ENCODE results near the gene RECQL. TPM values are rescaled to one million over a fixed set of nuclear protein-coding genes. Genes with fewer than 3 reads are reported as not detected.

The RECQL gene
- polyA plus RNA-seq, 1 of the 3 experiments (the other 2 are of a cell fraction): 14.6 TPM

GRCh38 chr12:21528953-21529352 lies 27.5 kb upstream of the RECQL start:
- 68% methylated on average over 5 of the region's 5 CpGs for WGBS (ENCODE audit: low lambda C conversion rate)
- TF ChIP-seq RAD21 (IDR thresholded peaks at IDR 0.05; ENCODE audit: low read length): no peak
- no peak for TF ChIP-seq SMC3 (IDR thresholded peaks at IDR 0.05; ENCODE audit: low read depth, low read length)
- no peak for TF ChIP-seq TAF1 (IDR thresholded peaks at IDR 0.05; ENCODE audit: borderline replicate concordance, low read depth, low read length)
- TF ChIP-seq RXRA (IDR thresholded peaks at IDR 0.05; ENCODE audit: borderline replicate concordance, low read depth): no peak
- no peak for TF ChIP-seq MXI1 (IDR thresholded peaks at IDR 0.05; ENCODE audit: low read depth, low read length)
- no peak for TF ChIP-seq SIN3A (IDR thresholded peaks at IDR 0.05; ENCODE audit: borderline replicate concordance, low read depth, low read length)
- TF ChIP-seq PBX3 (IDR thresholded peaks at IDR 0.05): no peak
- TF ChIP-seq EP300 (IDR thresholded peaks at IDR 0.05; ENCODE audit: borderline replicate concordance in 1 of 2, low read depth in 1 of 2, low read length in 1 of 2): no peak
- no peak for TF ChIP-seq TCF12 (IDR thresholded peaks at IDR 0.05)
- TF ChIP-seq IRF3 (IDR thresholded peaks at IDR 0.05; ENCODE audit: low read depth, low read length): no peak
- no peak for TF ChIP-seq USF2 (IDR thresholded peaks at IDR 0.05; ENCODE audit: borderline replicate concordance, low read depth, low read length)
- TF ChIP-seq, protein P1, sequence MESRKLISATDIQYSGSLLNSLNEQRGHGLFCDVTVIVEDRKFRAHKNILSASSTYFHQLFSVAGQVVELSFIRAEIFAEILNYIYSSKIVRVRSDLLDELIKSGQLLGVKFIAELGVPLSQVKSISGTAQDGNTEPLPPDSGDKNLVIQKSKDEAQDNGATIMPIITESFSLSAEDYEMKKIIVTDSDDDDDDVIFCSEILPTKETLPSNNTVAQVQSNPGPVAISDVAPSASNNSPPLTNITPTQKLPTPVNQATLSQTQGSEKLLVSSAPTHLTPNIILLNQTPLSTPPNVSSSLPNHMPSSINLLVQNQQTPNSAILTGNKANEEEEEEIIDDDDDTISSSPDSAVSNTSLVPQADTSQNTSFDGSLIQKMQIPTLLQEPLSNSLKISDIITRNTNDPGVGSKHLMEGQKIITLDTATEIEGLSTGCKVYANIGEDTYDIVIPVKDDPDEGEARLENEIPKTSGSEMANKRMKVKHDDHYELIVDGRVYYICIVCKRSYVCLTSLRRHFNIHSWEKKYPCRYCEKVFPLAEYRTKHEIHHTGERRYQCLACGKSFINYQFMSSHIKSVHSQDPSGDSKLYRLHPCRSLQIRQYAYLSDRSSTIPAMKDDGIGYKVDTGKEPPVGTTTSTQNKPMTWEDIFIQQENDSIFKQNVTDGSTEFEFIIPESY (IDR thresholded peaks at IDR 0.05; ENCODE audit: borderline replicate concordance, low read depth): no peak
- TF ChIP-seq JUND (IDR thresholded peaks at IDR 0.05): no peak
- no peak for TF ChIP-seq FOXJ3 (CRISPR knock-in tag; IDR thresholded peaks at IDR 0.05)
- TF ChIP-seq FOXM1 (IDR thresholded peaks at IDR 0.05; ENCODE audit: low read depth): no peak
- TF ChIP-seq ELF1 (IDR thresholded peaks at IDR 0.05): no peak
- TF ChIP-seq POLR2AphosphoS5 (IDR thresholded peaks at IDR 0.05; ENCODE audit: low read depth, low read length): no peak
- POLR2A ChIA-PET: no interaction called here
- Histone ChIP-seq H3K27me3 (ENCODE audit: insufficient read depth) (peaks cover 38% of the 10 kb centered on the region; the same call in 1 of the 2 replicates), H2AFZ (ENCODE audit: low read depth) (no peak overlapping the region), H3K9me2 (no peaks in the 10 kb centered on the region), H3K9ac (no peak overlapping the region), H4K20me1 (ENCODE audit: insufficient read depth) (no peaks in the 10 kb centered on the region), H3K9me3 (no peaks in the 10 kb centered on the region), H3K4me1 (ENCODE audit: control insufficient read depth in 1 of 2, insufficient read depth in 2 of 2, low read depth in 1 of 2, low read length in 1 of 2) (peaks cover 3 to 7% of the 10 kb centered on the region in 2 experiments; a peak in 3 of 4 replicates), H3F3A (replicated peaks; ENCODE audit: insufficient read depth) (no peaks in the 10 kb centered on the region), H3K4me2 (no peak overlapping the region), H3K36me3 (replicated peaks in 1 of 2; ENCODE audit: control insufficient read depth in 1 of 2, insufficient read depth in 2 of 2, low read length in 1 of 2) (no peaks in the 10 kb centered on the region), H3K79me2 (ENCODE audit: insufficient read depth) (no peaks in the 10 kb centered on the region), H3K4me3 (ENCODE audit: low read depth in 2 of 2, low read length in 1 of 2) (no peak overlapping the region), H3K27ac (ENCODE audit: low read depth in 2 of 2, low read length in 1 of 2) (no peak overlapping the region)
- no peak for DNase-seq
- CTCF ChIA-PET: no interaction called here

All from SK-N-SH (cell line).